GM12873 (cell line): ENCODE measurements around the gene BAIAP3.

Experiments
- TF ChIP-seq, protein P1 (sequence below): IDR thresholded peaks from 2 replicates; pipeline ENCODE4 v1.5.1; 2012; ENCODE audit warnings: low read depth, mild to moderate bottlenecking, moderate library complexity, low read length, control low read depth; ENCODE audit not compliant: insufficient read depth; ENCODE audit errors: missing control alignments

The BAIAP3 gene

DNA sequence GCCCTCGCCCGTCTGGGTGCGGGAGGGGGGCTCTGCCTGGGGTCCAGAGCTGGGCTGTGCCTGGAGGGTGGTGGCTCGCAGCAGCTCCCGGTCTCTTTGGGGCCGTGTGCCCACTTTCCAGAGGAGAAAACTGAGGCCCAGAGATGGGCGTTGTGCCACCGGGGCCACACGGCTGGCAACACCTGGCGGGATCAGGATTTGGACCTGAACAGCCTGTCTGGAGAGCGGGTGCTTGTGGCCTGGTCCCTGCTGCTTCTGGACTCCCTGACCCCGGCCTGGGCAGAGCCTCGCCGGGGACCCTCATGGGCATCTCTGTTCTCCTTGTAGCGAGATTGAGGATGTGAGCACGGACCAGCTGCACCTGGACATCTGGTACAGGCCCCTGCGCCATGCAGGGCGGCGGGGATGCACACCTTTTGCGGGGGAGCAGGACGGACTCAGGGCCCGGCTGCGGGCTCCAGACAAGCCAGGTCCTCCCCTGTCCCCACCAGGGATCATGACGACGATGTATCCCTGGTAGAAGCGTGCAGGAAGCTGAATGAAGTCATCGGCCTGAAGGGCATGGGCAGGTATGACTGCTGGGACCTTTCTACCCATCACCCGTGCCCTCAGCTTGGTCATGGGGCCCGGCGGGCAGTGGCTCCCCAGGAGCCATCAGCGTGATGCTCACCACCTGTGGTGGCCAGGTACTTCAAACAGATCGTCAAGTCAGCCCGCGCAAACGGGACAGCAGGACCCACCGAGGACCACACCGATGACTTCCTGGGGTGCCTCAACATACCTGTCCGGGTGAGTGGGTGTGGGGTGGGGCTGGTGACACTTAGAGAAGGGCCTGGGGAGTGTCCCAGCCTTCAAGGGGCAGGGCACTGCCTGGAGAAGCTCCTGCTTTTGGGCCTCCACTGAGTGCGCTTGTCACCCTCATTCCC, 8.3 kb downstream of the BAIAP3 start:
- TF ChIP-seq, protein P1, sequence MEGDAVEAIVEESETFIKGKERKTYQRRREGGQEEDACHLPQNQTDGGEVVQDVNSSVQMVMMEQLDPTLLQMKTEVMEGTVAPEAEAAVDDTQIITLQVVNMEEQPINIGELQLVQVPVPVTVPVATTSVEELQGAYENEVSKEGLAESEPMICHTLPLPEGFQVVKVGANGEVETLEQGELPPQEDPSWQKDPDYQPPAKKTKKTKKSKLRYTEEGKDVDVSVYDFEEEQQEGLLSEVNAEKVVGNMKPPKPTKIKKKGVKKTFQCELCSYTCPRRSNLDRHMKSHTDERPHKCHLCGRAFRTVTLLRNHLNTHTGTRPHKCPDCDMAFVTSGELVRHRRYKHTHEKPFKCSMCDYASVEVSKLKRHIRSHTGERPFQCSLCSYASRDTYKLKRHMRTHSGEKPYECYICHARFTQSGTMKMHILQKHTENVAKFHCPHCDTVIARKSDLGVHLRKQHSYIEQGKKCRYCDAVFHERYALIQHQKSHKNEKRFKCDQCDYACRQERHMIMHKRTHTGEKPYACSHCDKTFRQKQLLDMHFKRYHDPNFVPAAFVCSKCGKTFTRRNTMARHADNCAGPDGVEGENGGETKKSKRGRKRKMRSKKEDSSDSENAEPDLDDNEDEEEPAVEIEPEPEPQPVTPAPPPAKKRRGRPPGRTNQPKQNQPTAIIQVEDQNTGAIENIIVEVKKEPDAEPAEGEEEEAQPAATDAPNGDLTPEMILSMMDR, result no peak

DNA sequence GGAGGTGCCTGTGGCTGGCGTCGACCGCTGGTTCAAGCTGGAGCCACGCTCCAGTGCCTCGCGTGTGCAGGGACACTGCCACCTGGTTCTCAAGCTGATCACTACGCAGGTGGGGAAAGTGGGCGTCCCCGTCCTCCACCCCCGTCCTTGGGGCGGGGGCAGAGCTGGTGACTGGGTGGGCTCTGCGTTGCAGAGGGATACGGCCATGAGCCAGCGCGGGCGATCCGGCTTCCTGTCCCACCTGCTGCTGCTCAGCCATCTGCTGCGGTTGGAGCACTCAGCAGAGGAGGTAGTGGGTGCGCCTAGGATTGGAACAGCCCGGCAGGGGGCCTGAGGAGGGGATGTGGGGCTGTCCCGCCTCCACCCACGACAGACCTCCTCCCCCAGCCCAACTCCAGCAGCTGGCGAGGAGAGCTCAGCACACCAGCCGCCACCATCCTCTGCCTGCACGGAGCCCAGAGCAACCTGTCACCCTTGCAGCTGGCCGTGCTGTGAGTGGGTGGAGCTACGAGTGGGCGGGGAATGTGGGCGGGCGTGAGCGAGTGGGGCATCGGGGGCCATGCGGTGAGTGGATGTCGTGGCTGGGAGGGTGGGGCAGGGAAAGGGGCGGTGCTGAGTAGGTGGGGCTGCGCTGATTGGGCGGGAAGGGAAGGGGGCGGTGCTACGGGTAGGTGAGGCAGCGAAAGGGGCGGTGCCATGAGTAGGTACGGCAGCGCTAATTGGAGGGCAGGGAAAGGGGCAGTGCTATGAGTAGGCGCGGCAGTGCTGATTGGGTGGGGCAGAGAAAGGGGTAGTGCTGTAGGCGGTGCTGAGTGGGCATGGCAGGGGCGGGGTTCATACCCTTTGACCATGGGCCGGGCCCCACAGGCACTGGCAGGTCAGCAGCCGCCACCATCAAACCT, 9.3 kb downstream of the BAIAP3 start:
- TF ChIP-seq, protein P1, result peak; percentile 28

DNA sequence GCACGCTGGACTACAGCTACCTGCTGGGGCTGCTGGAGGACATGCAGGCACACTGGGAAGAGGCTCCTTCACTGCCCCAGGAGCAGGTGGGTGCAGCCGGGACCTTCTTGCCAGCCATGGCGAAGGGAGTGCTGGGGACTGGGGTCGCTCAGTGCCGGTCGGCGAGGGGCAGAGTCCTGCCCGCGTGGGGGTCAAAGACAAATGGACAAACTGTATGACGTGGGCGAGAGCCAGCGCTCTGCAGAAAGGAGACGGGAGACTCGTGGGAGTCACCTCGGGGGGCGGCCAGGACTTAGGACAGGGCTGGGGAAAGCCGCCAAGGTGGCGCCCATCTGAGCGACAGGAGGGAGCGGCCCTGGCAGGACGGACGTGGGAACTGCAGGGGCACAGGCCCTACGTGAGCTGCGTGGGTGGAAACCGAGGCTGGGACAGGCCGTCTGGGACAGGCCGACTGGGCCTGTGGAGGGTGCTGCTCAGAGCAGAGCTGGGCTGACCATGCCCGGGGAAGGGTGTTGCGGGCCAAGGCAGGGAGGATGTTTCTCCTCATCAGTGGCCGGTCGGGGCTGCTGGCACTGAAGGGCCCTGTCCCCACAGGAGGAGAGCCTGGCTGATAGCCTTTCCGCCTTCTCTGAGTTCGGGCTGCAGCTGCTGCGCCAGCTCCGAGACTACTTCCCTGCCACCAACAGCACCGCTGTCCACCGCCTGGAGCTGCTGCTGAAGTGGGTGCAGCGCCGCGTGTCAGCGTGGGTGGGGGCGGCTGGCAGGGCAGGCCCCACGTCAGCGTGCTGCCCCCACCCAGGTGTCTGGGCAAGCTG, 10.2 kb downstream of the BAIAP3 start:
- TF ChIP-seq, protein P1, result no peak

DNA sequence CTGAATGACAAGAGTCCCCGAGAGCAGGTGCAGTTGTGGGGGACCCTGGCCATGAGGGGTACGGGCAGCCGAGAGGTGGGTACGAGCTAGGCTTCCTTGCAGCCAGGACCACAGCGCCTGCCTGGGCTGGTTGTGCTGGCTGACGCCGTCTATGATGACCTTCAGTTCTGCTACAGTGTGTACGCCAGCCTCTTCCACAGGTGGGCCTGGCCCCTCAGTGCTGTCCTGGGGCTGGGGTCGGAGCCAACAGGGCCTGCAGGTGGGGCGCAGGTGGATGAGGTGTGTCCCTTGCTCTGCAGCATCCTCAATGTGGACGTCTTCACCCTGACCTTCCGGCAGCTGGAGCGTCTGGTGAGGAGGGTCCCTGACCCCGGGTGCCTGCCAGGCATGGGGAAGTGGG, 11.1 kb downstream of the BAIAP3 start:
- TF ChIP-seq, protein P1, result no peak

DNA sequence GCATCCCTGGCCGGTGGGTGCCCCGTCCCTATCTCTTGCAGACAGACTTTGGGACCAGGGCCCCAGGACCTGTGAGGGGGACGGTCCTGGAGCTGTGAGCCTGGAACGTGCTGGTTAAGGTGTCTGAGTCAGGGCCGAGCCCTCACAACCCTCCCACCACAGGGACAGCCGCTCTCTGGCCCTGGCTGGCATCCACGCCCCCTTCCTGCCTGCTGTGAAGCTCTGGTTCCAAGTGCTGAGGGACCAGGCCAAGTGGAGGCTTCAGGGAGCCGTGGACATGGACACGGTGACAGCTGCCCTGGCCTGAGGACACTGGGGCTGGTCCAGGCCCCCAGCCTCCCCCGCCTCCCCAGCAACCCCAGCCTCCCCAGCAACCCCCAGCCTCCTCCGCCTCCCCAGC, 11.6 kb downstream of the BAIAP3 start:
- TF ChIP-seq, protein P1, result no peak

DNA sequence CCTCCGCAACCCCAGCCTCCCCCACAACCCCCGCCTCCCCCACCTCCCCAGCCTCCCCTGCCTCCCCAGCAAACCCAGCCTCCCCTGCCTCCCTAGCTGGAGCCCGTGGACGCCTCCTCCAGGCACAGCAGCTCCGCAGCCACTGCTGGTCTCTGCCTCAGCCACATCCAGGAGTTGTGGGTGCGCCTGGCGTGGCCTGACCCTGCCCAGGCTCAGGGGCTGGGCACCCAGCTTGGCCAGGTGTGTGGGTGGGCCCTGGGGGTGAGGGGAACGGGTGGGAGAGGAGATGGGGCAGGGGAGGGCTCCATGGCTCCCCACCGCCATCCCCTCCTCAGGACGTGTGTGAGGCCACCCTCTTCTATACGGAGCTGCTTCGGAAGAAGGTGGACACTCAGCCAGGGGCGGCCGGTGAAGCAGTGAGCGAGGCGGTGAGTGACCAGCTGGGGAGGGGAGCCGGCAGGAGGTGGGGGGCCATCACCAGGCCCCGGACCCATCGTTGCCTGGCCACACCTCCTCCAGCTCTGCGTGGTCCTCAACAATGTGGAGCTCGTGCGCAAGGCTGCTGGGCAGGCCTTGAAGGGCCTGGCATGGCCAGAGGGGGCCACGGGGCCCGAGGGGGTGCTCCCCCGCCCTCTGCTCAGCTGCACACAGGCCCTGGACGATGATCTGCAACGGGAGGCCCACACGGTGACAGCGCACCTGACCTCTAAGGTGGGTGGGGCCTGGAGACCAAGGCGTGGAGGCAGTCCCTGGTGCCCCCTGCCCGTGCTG, 12.4 kb downstream of the BAIAP3 start:
- TF ChIP-seq, protein P1, result no peak
